GM19240 (cell line): Measurements from ENCODE around the gene GNG2.
A peak's percentile ranks its signal among the peaks of the same experiment; 100 is the strongest.

Experiments
- DNase-seq: peaks from one replicate; pipeline ENCODE4 v3.0.0; 2011; ENCODE audit warnings: low spot score; ENCODE audit not compliant: insufficient read length

Gene GNG2

GRCh38 chr14:51989293-51990234 lies 129.2 kb downstream of the GNG2 start, which contains the start of gene RTRAF:
RTRAF (plus strand) TSS chr14:51989546; CDS start chr14:51989640, 94 bp downstream.
- peak; percentile 64 for DNase-seq

GRCh38 chr14:51990488-51990887 lies 130.1 kb downstream of the GNG2 start:
- DNase-seq: no peak

GRCh38 chr14:51993285-51993920 lies 133.0 kb downstream of the GNG2 start:
- no peak for DNase-seq

- DNase-seq: no peak
Measured at GRCh38 chr14:51996148-51996746, 135.8 kb downstream of the GNG2 start.

- DNase-seq: no peak
Measured at GRCh38 chr14:51998348-51998747, 137.9 kb downstream of the GNG2 start.

- no peak for DNase-seq
Measured at GRCh38 chr14:51999084-51999483, 138.7 kb downstream of the GNG2 start.

- DNase-seq: no peak
Measured at GRCh38 chr14:52000019-52000582, 139.7 kb downstream of the GNG2 start.

GRCh38 chr14:52000696-52001095 lies 140.3 kb downstream of the GNG2 start:
- no peak for DNase-seq

GRCh38 chr14:52002542-52002941 lies 142.1 kb downstream of the GNG2 start:
- DNase-seq: no peak

GRCh38 chr14:52003324-52003723 lies 142.9 kb downstream of the GNG2 start:
- no peak for DNase-seq

- DNase-seq: no peak
Measured at GRCh38 chr14:52005625-52006024, 145.2 kb downstream of the GNG2 start.

- DNase-seq: no peak
Measured at GRCh38 chr14:52006361-52006760, 145.9 kb downstream of the GNG2 start.

- DNase-seq: no peak
Measured at GRCh38 chr14:52007211-52007610, 146.8 kb downstream of the GNG2 start.

GRCh38 chr14:52007637-52008036 lies 147.2 kb downstream of the GNG2 start:
- no peak for DNase-seq

GRCh38 chr14:52008136-52008535 lies 147.7 kb downstream of the GNG2 start:
- DNase-seq: no peak

- DNase-seq: no peak
Measured at GRCh38 chr14:52010173-52010693, 149.8 kb downstream of the GNG2 start.

GRCh38 chr14:52011523-52011922 lies 151.1 kb downstream of the GNG2 start:
- no peak for DNase-seq

- DNase-seq: no peak
Measured at GRCh38 chr14:52012635-52013034, 152.2 kb downstream of the GNG2 start.

GRCh38 chr14:52013984-52014600 lies 153.7 kb downstream of the GNG2 start:
- DNase-seq: no peak

- DNase-seq: no peak
Measured at GRCh38 chr14:52014601-52015267, 154.3 kb downstream of the GNG2 start.
